GM19351 (cell line): ENCODE results near the gene ADAMTS17.
"Not testable (repeated sequence)": the region's sequence is repeated elsewhere in the genome, so short reads cannot be mapped to it uniquely, and the experiment has no call there.

ENCODE experiments used
- ATAC-seq: cut with Tn5 transposase; IDR thresholded peaks from one replicate; pipeline ENCODE4 v1.9.1; 2021; ENCODE audit warnings: mild to moderate bottlenecking, moderate library complexity; ENCODE audit not compliant: unreplicated experiment

ADAMTS17 gene

DNA sequence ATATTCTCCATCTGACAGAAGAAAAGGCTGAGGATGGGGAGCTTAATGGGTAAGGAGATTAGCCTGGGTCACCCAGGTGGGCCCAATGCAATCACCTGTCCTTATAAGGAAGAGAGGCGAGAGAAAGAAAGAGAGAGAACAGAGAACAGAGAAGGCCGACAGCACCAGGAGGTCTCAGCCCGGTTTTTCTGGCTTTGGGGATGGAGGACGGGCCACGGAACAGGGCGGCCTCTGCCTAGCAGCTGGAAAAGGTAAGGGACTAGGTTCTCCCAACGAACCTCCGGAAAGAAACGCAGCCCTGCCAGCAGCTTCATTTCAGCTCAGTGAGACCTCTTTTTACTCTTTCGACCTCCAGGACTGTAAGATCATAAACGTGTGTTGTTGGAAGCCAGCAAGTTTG lies 412.5 kb downstream of the ADAMTS17 start:
- ATAC-seq = no peak

DNA sequence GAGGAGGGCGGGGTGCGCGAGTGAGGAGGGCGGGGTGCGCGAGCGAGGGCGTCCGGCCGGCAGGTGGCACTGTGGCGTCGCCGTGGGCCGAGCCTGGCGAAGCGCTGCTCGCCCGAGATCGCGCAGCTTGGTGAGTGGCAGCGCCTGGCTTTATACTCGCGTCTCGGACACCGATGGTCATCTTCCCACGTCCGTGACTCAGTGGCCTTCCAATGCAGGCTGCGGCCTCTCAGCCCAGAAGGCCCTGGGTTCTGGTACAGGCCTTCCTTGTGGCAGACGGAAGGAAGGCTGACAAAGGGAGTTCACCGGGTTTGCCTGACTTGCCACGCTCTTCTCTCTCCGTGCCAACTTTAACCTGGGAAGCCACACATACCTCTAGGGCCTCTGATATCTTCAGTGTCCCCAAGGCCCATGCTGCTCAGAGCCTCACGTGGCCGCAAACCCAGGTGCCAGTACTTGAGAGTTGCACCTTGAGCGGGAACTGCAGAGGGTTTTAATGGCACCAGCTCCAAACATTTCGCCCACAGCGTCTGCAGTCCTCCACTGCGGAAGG lies 413.3 kb downstream of the ADAMTS17 start:
- peak; percentile 96 for ATAC-seq

DNA sequence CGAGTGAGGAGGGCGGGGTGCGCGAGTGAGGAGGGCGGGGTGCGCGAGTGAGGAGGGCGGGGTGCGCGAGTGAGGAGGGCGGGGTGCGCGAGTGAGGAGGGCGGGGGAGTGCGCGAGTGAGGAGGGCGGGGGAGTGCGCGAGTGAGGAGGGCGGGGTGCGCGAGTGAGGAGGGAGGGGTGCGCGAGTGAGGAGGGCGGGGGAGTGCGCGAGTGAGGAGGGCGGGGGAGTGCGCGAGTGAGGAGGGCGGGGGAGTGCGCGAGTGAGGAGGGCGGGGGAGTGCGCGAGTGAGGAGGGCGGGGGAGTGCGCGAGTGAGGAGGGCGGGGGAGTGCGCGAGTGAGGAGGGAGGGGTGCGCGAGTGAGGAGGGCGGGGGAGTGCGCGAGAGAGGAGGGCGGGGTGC lies 415.2 kb downstream of the ADAMTS17 start:
- not testable (repeated sequence) for ATAC-seq

DNA sequence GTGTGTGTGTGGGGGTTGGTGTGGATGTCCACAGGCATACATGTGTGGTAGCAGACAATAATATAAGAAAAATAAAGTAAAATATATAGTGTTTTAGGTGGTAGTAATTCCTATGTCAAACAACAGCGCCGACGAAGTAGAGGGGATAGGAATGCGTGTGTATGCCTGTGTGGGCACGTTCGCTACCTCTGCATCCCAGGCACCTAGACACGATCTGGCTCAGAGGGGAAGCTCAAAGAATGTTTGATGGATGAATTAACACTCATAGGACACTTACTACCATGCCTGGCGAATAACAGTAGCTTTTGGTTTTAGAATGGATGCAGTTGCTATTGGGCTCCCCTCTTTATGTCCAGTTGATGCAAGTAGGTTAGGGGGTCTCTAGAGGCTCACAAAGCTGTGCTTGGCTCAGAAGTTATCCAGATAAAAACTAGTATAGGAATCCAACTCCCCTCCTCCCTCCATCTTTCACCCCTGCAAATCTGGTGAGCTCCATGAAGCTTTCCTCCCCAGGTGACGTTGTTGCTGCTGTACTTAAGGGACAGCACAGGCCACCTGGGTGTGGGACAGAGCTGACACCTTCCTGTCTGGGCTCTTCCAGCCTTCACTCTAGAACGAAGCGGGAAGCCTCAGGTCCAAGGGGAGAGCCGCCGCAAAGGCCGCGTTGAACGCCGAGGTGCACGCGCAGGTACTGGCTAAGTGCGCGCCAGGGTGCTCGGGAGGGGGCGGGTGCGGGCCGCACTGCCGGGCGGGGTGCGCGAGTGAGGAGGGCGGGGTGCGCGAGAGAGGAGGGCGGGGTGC lies 415.9 kb downstream of the ADAMTS17 start:
- ATAC-seq = peak; percentile 50

DNA sequence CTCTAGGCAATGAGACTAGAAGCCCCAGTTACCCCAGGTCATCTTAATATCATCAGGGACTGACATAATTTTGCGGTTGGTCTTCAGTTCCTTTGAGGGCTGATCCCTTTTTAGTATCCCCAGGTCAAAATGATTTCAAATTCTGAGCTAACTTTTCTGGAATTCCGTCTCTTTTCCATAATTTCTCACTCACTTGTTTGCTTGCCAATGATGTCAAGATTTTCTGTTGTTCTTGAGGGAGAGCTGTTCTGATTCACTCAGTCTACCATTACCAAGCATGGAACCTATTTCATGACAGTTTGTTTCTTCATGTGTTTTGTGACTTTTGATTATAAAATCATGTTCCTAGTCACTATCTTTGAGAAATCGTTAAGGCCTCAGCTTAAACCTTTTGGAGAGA lies 418.1 kb downstream of the ADAMTS17 start:
- ATAC-seq = no peak
